Measurements from ENCODE around the gene TMEM145.
"Not testable (repeated sequence)": the region's sequence is repeated elsewhere in the genome, so short reads cannot be mapped to it uniquely, and the experiment has no call there.

TMEM145 gene

GRCh38 chr19:42315024-42315423, 1.9 kb downstream of the TMEM145 start:
- DNase-seq (ENCODE audit: low spot score), result no peak

- DNase-seq (ENCODE audit: low spot score), result no peak
Measured at GRCh38 chr19:42316223-42317211, 3.4 kb downstream of the TMEM145 start.

GRCh38 chr19:42317535-42317934, 4.4 kb downstream of the TMEM145 start:
- no peak for DNase-seq (ENCODE audit: low spot score)

- no peak for DNase-seq (ENCODE audit: low spot score)
Measured at GRCh38 chr19:42322305-42322704, 9.2 kb downstream of the TMEM145 start.

- no peak for DNase-seq (ENCODE audit: low spot score)
Measured at GRCh38 chr19:42323473-42323851, 10.4 kb downstream of the TMEM145 start.

GRCh38 chr19:42323852-42324654, 10.9 kb downstream of the TMEM145 start:
- DNase-seq (ENCODE audit: low spot score), result no peak

- no peak for DNase-seq (ENCODE audit: low spot score)
Measured at GRCh38 chr19:42324655-42325307, 11.7 kb downstream of the TMEM145 start.

- DNase-seq (ENCODE audit: low spot score), result peak; percentile 99
Measured at GRCh38 chr19:42325308-42325895, 12.3 kb downstream of the TMEM145 start, which contains the start of gene MEGF8. TSS of gene MEGF8 (plus strand) at chr19:42325635. CDS start at chr19:42326244, 609 bp downstream.

GRCh38 chr19:42325896-42326771, 13.0 kb downstream of the TMEM145 start:
- DNase-seq (ENCODE audit: low spot score), result no peak

- no peak for DNase-seq (ENCODE audit: low spot score)
Measured at GRCh38 chr19:42326969-42327368, 13.9 kb downstream of the TMEM145 start.

- no peak for DNase-seq (ENCODE audit: low spot score)
Measured at GRCh38 chr19:42327381-42327780, 14.3 kb downstream of the TMEM145 start.

- no peak for DNase-seq (ENCODE audit: low spot score)
Measured at GRCh38 chr19:42328106-42328505, 15.0 kb downstream of the TMEM145 start.

- DNase-seq (ENCODE audit: low spot score), result no peak
Measured at GRCh38 chr19:42328854-42329253, 15.7 kb downstream of the TMEM145 start.

- DNase-seq (ENCODE audit: low spot score), result no peak
Measured at GRCh38 chr19:42330241-42330711, 17.2 kb downstream of the TMEM145 start.

GRCh38 chr19:42331333-42331732, 18.2 kb downstream of the TMEM145 start:
- DNase-seq (ENCODE audit: low spot score), result not testable (repeated sequence)

GRCh38 chr19:42332059-42332458, 18.9 kb downstream of the TMEM145 start:
- no peak for DNase-seq (ENCODE audit: low spot score)

GRCh38 chr19:42333018-42333417, 19.9 kb downstream of the TMEM145 start:
- no peak for DNase-seq (ENCODE audit: low spot score)

GRCh38 chr19:42333975-42334696, 21.0 kb downstream of the TMEM145 start:
- DNase-seq (ENCODE audit: low spot score), result no peak

- no peak for DNase-seq (ENCODE audit: low spot score)
Measured at GRCh38 chr19:42334697-42335373, 21.7 kb downstream of the TMEM145 start.
